Suppressor macrophage treated with lipopolysaccharide for 4 hours (primary cell): ENCODE results near the gene RAX.

Experiments used
- DNase-seq: peaks from one replicate; pipeline ENCODE4 v3.0.0-alpha.2; 2020

RAX gene

GRCh38 chr18:59272891-59273758 is at the start of gene RAX:
Gene RAX, minus strand, starts transcription at chr18:59273454. Its CDS starts 248 bp downstream, at chr18:59273206.
- peak; percentile 26 for DNase-seq

GRCh38 chr18:59318460-59319050 is 45.3 kb upstream of the RAX start, which contains the start of gene CPLX4:
Gene CPLX4, minus strand, starts transcription at chr18:59318649. Its CDS starts 187 bp downstream, at chr18:59318462.
- DNase-seq = no peak

GRCh38 chr18:59311631-59312030 is 38.4 kb upstream of the RAX start:
- DNase-seq = no peak

- DNase-seq = no peak
Observed at GRCh38 chr18:59308938-59309260, 35.6 kb upstream of the RAX start.

GRCh38 chr18:59308248-59308937 is 35.1 kb upstream of the RAX start:
- DNase-seq = peak; percentile 80

GRCh38 chr18:59306640-59307039 is 33.4 kb upstream of the RAX start:
- no peak for DNase-seq

- no peak for DNase-seq
Observed at GRCh38 chr18:59305295-59305694, 32.0 kb upstream of the RAX start.

- no peak for DNase-seq
Observed at GRCh38 chr18:59303656-59304195, 30.5 kb upstream of the RAX start.

GRCh38 chr18:59303006-59303405 is 29.8 kb upstream of the RAX start:
- DNase-seq = no peak

- DNase-seq = no peak
Observed at GRCh38 chr18:59301929-59302328, 28.7 kb upstream of the RAX start.

- DNase-seq = no peak
Observed at GRCh38 chr18:59300676-59301285, 27.5 kb upstream of the RAX start.

GRCh38 chr18:59298871-59299270 is 25.6 kb upstream of the RAX start:
- DNase-seq = no peak

- DNase-seq = no peak
Observed at GRCh38 chr18:59293317-59293716, 20.1 kb upstream of the RAX start.

- DNase-seq = no peak
Observed at GRCh38 chr18:59286341-59286740, 13.1 kb upstream of the RAX start.

- no peak for DNase-seq
Observed at GRCh38 chr18:59282341-59282740, 9.1 kb upstream of the RAX start.

GRCh38 chr18:59279722-59280121 is 6.5 kb upstream of the RAX start:
- DNase-seq = no peak

- no peak for DNase-seq
Observed at GRCh38 chr18:59279193-59279592, 5.9 kb upstream of the RAX start.

GRCh38 chr18:59278793-59279192 is 5.5 kb upstream of the RAX start:
- no peak for DNase-seq

- DNase-seq = no peak
Observed at GRCh38 chr18:59276047-59276446, 2.8 kb upstream of the RAX start.

GRCh38 chr18:59275406-59275949 is 2.2 kb upstream of the RAX start:
- DNase-seq = no peak

GRCh38 chr18:59274533-59274928 is 1.3 kb upstream of the RAX start:
- DNase-seq = no peak

GRCh38 chr18:59273759-59274532 is 692 bp upstream of the RAX start:
- DNase-seq = no peak
